Hypothalamus (tissue), 51 donors: ENCODE measurements around the gene MPZL2.
"Not testable (repeated sequence)": the region's sequence is repeated elsewhere in the genome, so short reads cannot be mapped to it uniquely, and the experiment has no call there.

Source experiments
- DNase-seq, 51 donors: peaks; one replicate each; lab custom pipeline; 2025; lab: John Stamatoyannopoulos, UW

Gene MPZL2

GRCh38 chr11:118263695-118264568 lies at the start of gene MPZL2:
TSS of gene MPZL2 (minus strand) at chr11:118264297. CDS start at chr11:118264153, 144 bp downstream.
- DNase-seq, result no peak

GRCh38 chr11:118313242-118313641 lies 49.1 kb upstream of the MPZL2 start:
- DNase-seq, result no peak

- no peak for DNase-seq
Measured at GRCh38 chr11:118312328-118312727, 48.2 kb upstream of the MPZL2 start.

GRCh38 chr11:118311518-118311917 lies 47.4 kb upstream of the MPZL2 start:
- DNase-seq, result no peak

GRCh38 chr11:118310781-118311485 lies 46.8 kb upstream of the MPZL2 start:
- DNase-seq, result no peak

- DNase-seq, result no peak
Measured at GRCh38 chr11:118310271-118310670, 46.2 kb upstream of the MPZL2 start.

- DNase-seq, result not testable (repeated sequence)
Measured at GRCh38 chr11:118308995-118309528, 45.0 kb upstream of the MPZL2 start.

- no peak for DNase-seq
Measured at GRCh38 chr11:118306556-118306955, 42.5 kb upstream of the MPZL2 start.

GRCh38 chr11:118305726-118306125 lies 41.6 kb upstream of the MPZL2 start:
- no peak for DNase-seq

- DNase-seq, result peak in 1 of 51 donors; percentile 98
Measured at GRCh38 chr11:118304568-118305248, 40.6 kb upstream of the MPZL2 start, which contains the start of gene CD3E. TSS of gene CD3E (plus strand) at chr11:118304730. CDS start at chr11:118304953, 223 bp downstream.

- no peak for DNase-seq
Measured at GRCh38 chr11:118304227-118304567, 40.1 kb upstream of the MPZL2 start.

GRCh38 chr11:118301600-118302195 lies 37.6 kb upstream of the MPZL2 start:
- DNase-seq, result no peak

- DNase-seq, result no peak
Measured at GRCh38 chr11:118295815-118296454, 31.8 kb upstream of the MPZL2 start.

- no peak for DNase-seq
Measured at GRCh38 chr11:118295199-118295598, 31.1 kb upstream of the MPZL2 start.

GRCh38 chr11:118294053-118294452 lies 30.0 kb upstream of the MPZL2 start:
- DNase-seq, result no peak

GRCh38 chr11:118291477-118292135 lies 27.5 kb upstream of the MPZL2 start:
- DNase-seq, result no peak

GRCh38 chr11:118290923-118291322 lies 26.8 kb upstream of the MPZL2 start:
- peak in 1 of 51 donors; percentile 0 for DNase-seq

GRCh38 chr11:118289401-118289800 lies 25.3 kb upstream of the MPZL2 start:
- no peak for DNase-seq

GRCh38 chr11:118287006-118287405 lies 22.9 kb upstream of the MPZL2 start:
- no peak for DNase-seq

- DNase-seq, result no peak
Measured at GRCh38 chr11:118286545-118286944, 22.4 kb upstream of the MPZL2 start.
